OCI-LY3 (cell line): ENCODE data around the gene MTCH1.

Experiments used
- H2AFZ ChIP-seq: fragments of 200-600, 300-600 bp; shearing (Covaris generic); 2 replicates; pipeline ENCODE4 v1.6.0; 2014; ENCODE audit warnings: antibody characterized with exemption, low read depth, low read length
- H3K27ac ChIP-seq: fragments of 200-600, 300-600 bp; sonication (generic); 2 replicates; pipeline ENCODE4 v1.5.1; 2014; ENCODE audit warnings: mild to moderate bottlenecking, low read length, moderate library complexity, mixed read lengths
- H3K27me3 ChIP-seq: fragments of 200-600, 300-600 bp; sonication (generic); 2 replicates; pipeline ENCODE4 v1.6.1; 2014; ENCODE audit warnings: low read depth, low read length, mixed read lengths
- H3K36me3 ChIP-seq: fragments of 200-600, 300-600 bp; sonication (generic); replicated peaks from 2 replicates; pipeline ENCODE3; 2014; ENCODE audit warnings: low read depth, low read length, mixed read lengths
- H3K4me1 ChIP-seq: fragments of 300-600, 200-600 bp; sonication (generic); 2 replicates; pipeline ENCODE4 v1.6.1; 2014; ENCODE audit warnings: low read length, mixed read lengths
- H3K4me2 ChIP-seq: fragments of 200-600, 300-600 bp; sonication (generic); 2 replicates; pipeline ENCODE4 v1.6.1; 2014; ENCODE audit warnings: low read length, mixed read lengths
- H3K4me3 ChIP-seq: fragments of 300-600, 200-600 bp; sonication (generic); 2 replicates; pipeline ENCODE4 v1.5.1; 2014; ENCODE audit warnings: antibody characterized with exemption, mild to moderate bottlenecking, low read length, moderate library complexity
- H3K79me2 ChIP-seq: fragments of 300-600, 200-600 bp; shearing (Covaris generic); 2 replicates; pipeline ENCODE4 v1.6.1; 2014; ENCODE audit warnings: mild to moderate bottlenecking, low read length, mixed read lengths
- H3K9ac ChIP-seq: fragments of 300-600, 200-600 bp; shearing (Covaris generic); 2 replicates; pipeline ENCODE4 v1.6.0; 2014; ENCODE audit warnings: mild to moderate bottlenecking, low read length, moderate library complexity
- H3K9me3 ChIP-seq: fragments of 200-600, 300-600 bp; shearing (Covaris generic); 2 replicates; pipeline ENCODE4 v1.6.1; 2014; ENCODE audit warnings: low read length, mixed read lengths; ENCODE audit not compliant: insufficient read depth
- H4K20me1 ChIP-seq: fragments of 200-600, 300-600 bp; sonication (generic); 2 replicates; pipeline ENCODE4 v1.6.1; 2016; ENCODE audit warnings: low read length, mixed read lengths; ENCODE audit not compliant: insufficient read depth
- CTCF ChIP-seq: fragments of 200-600, 300-600 bp; sonication (generic); IDR thresholded peaks from 2 replicates; pipeline ENCODE4 v1.5.1; 2014; ENCODE audit warnings: antibody characterized with exemption, low read length, low read depth
- EZH2phosphoT487 ChIP-seq: fragments of 200-600 bp; shearing (Covaris generic); IDR thresholded peaks from 2 replicates; pipeline ENCODE4 v1.6.1; 2018; ENCODE audit warnings: antibody characterized with exemption, mixed run types, low read depth

Gene MTCH1

GRCh38 chr6:36973647-36974046 is 12.3 kb downstream of the MTCH1 start:
- Histone ChIP-seq H3K27ac (no peak overlapping the region), H3K4me1 (no peaks in the 10 kb centered on the region), H3K4me3 (no peak overlapping the region), H3K9me3 (no peaks in the 10 kb centered on the region), H3K36me3 (peaks cover 87% of the 10 kb centered on the region), H2AFZ (no peak overlapping the region), H4K20me1 (no peaks in the 10 kb centered on the region), H3K4me2 (no peak overlapping the region), H3K9ac (no peak overlapping the region), H3K79me2 (no peaks in the 10 kb centered on the region), H3K27me3 (no peaks in the 10 kb centered on the region)
- TF ChIP-seq EZH2phosphoT487 (no peak), CTCF (no peak)

GRCh38 chr6:36973190-36973589 is 12.8 kb downstream of the MTCH1 start:
- H2AFZ ChIP-seq = no peak overlapping the region
- no peak overlapping the region for H3K9ac ChIP-seq
- no peak overlapping the region for H3K4me2 ChIP-seq
- TF ChIP-seq EZH2phosphoT487 (no peak), CTCF (no peak)
- no peaks in the 10 kb centered on the region for H3K4me1 ChIP-seq
- no peak overlapping the region for H3K27ac ChIP-seq
- no peaks in the 10 kb centered on the region for H3K9me3 ChIP-seq
- H4K20me1 ChIP-seq = no peaks in the 10 kb centered on the region
- no peak overlapping the region for H3K4me3 ChIP-seq
- H3K27me3 ChIP-seq = no peaks in the 10 kb centered on the region
- no peaks in the 10 kb centered on the region for H3K79me2 ChIP-seq
- H3K36me3 ChIP-seq = peaks cover 88% of the 10 kb centered on the region

GRCh38 chr6:36971921-36972673 is 13.9 kb downstream of the MTCH1 start:
- no peaks in the 10 kb centered on the region for H3K27me3 ChIP-seq
- H3K36me3 ChIP-seq = peaks cover 87% of the 10 kb centered on the region
- H3K4me1 ChIP-seq = no peaks in the 10 kb centered on the region
- H3K27ac ChIP-seq = no peak overlapping the region
- no peak overlapping the region for H3K9ac ChIP-seq
- TF ChIP-seq EZH2phosphoT487 = no peak
- no peak for TF ChIP-seq CTCF
- H3K4me3 ChIP-seq = no peak overlapping the region
- no peak overlapping the region for H2AFZ ChIP-seq
- H3K9me3 ChIP-seq = no peaks in the 10 kb centered on the region
- H4K20me1 ChIP-seq = no peaks in the 10 kb centered on the region
- H3K79me2 ChIP-seq = no peaks in the 10 kb centered on the region
- H3K4me2 ChIP-seq = no peak overlapping the region

DNA sequence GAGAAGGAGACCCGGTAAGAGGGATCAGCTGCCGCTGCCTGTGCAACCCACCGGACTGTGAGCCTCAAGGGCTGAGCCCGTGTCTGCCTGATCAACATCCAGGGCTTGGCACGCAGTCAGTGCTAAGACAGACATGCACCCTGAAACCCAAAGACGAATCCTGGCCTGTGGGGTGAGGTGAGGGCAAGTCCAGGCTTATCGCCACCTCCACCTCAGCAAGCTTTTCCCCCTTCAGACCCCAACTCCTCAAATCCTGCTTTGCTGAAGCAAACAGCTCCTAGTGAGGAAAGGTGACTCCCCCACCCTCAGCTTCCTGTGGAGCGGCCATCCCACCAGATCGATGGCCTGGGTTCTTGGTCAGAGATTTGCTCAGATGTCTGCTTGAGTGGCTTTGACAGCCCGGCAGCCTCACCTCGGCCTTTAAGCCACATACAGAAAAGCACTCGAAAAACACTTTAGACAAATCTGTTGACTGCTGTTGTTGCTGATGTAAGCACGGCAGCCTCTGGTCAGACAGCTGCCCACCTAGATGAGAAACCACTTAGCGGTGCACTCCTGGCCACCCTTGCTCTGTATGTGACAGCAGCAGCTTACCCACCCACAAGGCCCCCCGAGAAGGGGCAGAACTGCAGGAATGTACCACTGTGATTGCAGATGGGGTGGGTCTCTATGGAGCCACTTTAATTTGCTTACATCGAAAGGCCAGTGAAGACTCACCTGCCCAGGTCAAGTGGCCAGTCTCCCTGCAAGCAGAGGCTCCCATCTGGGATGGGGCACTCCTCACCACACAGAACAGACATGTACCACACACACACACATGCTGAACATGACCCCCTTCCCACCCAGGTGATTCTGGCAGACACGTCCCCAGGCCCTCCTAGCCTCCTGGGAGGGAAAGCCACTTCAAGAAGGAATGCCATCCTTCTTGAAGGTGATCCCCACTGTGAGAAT is 14.8 kb downstream of the MTCH1 start:
- no peaks in the 10 kb centered on the region for H3K79me2 ChIP-seq
- H4K20me1 ChIP-seq = no peaks in the 10 kb centered on the region
- H3K4me3 ChIP-seq = no peak overlapping the region
- no peak overlapping the region for H2AFZ ChIP-seq
- TF ChIP-seq CTCF = no peak
- TF ChIP-seq EZH2phosphoT487 = no peak
- no peaks in the 10 kb centered on the region for H3K27me3 ChIP-seq
- H3K9me3 ChIP-seq = no peaks in the 10 kb centered on the region
- H3K27ac ChIP-seq = no peak overlapping the region
- H3K9ac ChIP-seq = no peak overlapping the region
- H3K36me3 ChIP-seq = peaks cover 86% of the 10 kb centered on the region
- H3K4me2 ChIP-seq = no peak overlapping the region
- no peaks in the 10 kb centered on the region for H3K4me1 ChIP-seq
